NCI-H1092 treated with DMSO at 0.1 percent for 48 hours (cell line): ENCODE measurements around the gene THRB.

Experiments used
- DNase-seq: peaks from one replicate; lab custom pipeline; 2025; lab: John Stamatoyannopoulos, UW

The THRB gene

DNA sequence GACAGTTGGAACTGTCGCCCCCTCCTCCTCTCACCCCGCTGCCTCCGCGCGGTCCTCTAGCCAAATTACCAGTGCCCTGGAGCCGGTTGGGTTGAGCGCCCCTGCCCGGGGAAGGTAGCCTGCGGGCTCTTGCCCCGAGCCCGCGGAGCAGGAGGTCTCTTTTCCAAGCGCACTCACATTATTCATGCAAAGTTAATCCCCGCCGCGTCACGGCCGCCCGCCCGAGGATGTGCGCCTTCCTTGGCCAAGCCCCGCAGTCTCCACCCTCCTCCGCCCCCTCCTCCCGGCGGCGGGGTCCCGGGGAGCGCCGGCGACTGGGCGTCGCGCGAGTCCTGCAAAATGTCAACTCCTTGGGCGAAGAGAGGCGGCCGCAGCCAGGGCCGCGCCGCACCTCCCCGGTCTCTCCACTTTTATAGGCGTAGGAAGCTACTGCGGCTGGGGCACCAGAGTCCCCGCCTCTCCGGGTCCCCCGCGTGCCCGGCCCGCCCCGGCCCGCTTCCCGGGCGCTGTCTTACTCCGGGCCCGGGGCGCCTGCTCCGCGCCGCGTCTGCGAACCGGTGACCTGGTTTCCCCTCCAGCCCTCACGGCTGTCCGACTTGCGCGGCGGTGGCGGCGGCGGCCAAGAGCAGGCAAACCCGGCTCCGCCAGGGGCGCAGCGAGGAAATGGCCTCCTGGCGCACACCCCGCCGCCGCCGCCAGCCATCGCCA is at the start of gene THRB:
Gene THRB (minus strand): TSS at position 233 of the 708 bp plus-strand sequence.
- peak; percentile 37 for DNase-seq

DNA sequence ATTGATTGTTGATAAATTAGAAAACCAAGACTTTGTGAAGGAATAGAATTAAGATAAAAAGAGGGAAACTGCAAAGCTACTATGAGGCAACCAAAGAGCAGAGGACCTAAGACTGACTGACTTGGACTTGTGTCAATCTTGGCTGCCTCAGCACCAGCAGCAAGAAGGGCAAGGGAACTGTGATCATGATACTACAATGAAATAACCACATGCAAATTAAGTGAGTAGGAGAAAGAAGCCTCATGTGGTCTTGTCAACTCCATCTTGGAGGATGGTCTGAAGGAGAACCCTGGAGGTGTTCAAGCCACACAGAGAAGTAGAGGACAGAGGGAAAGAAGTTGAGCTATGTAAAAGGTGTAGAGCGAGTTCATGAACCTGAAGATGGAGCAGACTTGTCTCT is 47.3 kb upstream of the THRB start:
- no peak for DNase-seq

DNA sequence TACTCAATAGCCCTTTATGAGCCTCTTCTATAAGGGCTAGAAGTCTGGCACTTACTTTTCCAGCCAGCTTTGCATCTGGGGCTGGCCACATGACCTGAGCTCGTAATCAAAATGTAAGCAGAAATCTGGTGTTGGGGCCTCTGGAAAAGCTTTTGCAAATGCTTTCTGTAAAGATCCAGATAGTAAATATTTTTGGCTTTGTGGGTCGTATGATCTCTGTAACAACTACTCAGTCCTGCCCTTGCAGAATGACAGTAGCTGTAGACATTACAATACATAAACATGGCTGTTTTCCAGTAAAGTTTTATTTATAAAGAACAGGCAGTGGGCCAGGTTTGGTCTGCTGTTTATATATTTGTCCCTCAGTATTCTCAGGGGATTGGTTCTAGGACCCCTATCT is 46.2 kb upstream of the THRB start:
- DNase-seq, result no peak

DNA sequence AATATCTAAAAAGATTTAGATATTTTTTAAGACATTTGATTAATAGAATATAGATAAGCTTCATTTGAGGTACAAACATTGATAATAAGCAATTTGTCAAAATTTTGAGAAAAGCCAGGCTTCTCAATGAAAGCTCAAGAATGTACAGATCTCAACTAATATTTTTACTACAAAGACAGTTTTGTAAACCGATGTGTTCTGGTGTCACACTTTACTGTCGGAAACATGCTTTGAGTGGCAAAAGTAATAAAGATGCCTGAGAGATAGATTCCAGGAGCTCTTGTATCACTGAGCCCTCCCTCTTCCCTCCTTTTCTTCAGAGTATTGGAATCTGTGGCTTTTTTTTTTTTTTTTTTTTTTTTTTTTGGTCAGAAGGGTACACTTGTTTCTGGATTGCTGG is 45.0 kb upstream of the THRB start:
- DNase-seq, result no peak

DNA sequence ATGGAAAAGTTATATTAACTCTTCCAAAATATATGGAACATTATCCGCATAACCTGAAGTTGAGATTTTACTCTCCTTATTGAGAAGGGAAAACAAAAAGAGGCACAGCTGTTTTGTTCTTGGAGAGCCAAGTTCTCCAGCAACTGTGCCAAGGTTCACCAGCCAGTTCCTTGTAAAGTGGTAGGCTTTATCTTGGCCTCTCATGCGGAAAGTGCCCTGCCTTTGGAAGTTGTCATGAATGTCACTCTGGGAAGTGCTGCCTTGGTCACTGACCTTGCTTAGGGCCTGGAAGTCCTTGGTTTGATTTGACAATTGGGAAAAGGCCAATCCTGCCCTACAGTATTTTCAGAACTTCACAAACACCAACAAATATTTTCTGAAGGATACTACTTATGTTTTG is 44.2 kb upstream of the THRB start:
- no peak for DNase-seq

DNA sequence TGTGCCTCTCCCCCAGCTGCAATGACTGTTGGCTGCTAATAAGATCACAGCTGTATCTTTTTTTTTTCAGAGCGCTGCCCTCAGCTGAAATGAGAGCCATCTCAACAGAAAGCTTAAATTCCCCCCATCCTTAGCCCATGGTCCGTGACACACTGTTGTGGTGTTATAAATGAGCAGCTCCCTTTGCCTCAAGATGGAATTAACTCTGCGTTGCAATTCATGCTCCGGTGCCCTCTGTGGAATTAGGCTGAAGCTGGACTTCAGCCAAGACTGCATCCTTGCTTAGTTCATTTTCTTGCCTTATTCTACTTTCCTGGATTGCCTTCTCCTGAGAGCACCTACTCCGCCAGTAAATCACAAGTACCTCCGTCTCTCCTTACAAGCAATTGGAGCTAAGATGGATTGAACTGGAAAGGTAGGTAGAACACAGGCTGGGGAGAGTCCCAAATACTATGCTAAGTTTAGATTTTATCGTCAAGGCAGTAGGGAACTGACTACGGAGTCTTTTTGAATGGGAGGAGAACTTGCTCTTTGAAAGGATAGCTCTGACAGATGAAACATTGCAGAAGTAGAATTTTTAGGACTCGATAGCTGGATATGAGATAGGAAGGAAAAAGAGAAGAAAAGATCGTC is 39.0 kb upstream of the THRB start:
- DNase-seq, result no peak

DNA sequence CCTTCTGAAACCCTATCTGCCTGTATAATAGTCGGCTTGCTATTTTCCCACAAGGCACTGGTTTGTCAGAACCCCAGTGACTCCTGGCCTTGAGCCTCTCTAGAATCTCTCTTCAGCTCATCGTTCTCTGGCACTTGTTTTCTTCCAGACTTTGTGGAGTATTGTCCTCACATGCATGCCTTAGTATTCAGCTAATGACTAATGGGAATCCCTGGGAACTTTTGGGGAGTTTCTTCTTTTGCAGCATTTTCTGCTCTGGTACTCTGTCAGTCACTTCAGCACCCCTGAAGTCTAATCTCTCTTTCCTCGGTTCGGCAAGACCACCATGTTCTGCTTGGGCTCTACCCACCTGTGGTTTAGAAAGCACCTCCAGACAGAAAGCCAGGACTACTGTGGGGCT is 35.8 kb upstream of the THRB start:
- no peak for DNase-seq

DNA sequence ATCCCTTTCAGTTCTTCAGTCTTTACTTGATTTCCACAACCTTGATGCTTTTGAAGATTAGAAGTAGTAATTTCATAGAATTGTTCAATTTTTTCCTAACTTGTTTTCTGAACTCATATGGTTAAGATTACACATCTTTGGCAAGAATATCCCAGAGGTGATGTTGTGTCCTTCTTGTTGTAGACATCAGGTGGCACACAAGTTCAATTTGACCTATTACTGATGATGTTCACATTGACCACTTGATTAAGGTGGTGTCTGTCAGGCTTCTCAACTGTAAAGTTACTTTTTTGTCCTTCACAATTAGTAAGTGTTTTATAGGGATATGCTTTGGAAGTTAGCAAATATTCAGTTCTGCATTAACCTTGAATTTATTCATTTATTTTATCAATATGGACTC is 34.6 kb upstream of the THRB start:
- no peak for DNase-seq

DNA sequence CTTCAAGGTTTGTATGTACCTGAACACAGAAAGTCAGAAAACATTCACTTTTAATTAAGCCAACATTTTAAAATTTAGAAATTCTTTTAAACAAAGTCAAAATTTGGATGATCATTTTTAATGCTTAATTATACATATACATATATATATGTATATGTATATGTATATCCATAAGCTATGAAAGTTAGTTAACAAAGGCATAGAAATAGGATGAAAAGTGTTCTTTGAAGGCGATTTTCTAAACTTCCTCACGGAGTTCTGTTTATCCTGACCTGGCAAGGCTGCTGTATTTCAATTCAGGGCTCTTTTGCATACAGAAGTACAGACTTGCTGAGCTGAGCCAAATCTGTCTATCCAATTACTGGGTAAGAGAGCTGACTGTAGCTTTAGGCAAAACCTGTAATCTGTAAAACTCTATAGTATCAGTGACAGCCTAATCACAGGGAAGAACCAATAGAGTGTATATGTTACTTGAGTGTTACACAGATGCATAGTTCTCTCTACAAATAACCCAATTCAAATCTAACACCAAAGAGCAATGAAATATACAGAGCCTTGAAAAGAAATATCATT is 32.1 kb upstream of the THRB start:
- no peak for DNase-seq

DNA sequence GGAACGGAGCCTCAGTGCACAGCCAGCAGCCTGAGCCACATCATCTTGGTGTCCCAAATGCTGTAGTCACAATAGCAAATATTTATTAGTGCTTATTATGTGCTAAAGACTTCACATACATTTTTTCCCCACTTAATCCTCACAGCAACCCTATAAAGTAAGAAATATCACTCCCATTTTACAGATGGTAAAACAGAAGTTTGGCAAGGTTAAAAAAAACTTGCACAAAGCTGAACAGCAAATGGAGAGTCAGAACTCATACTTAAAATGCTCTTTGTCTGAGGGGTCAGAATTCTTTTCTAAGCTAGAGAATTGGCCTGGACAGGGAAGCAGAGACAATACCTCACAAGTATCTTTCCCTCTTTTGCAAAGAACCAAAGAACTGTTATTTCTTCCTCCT is 30.9 kb upstream of the THRB start:
- no peak for DNase-seq

DNA sequence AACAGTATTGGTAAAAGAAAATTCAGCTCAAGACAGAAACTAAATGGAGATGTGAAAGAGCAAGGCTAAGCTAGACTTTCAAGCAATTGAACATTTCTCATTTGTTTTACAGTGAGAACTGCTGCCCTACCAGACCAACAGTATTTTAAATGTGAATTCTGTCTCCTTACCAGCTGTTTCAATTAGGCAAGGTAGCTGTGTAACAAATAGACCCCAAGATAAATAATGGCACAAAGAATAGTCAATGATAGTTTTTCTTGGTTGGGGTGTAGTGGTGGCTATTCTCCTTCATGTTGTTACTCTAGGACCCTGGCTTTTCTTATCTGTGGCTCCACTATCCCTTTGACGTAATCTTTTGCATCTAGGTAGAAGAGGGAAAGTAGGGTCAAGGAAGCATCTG is 30.4 kb upstream of the THRB start:
- no peak for DNase-seq

DNA sequence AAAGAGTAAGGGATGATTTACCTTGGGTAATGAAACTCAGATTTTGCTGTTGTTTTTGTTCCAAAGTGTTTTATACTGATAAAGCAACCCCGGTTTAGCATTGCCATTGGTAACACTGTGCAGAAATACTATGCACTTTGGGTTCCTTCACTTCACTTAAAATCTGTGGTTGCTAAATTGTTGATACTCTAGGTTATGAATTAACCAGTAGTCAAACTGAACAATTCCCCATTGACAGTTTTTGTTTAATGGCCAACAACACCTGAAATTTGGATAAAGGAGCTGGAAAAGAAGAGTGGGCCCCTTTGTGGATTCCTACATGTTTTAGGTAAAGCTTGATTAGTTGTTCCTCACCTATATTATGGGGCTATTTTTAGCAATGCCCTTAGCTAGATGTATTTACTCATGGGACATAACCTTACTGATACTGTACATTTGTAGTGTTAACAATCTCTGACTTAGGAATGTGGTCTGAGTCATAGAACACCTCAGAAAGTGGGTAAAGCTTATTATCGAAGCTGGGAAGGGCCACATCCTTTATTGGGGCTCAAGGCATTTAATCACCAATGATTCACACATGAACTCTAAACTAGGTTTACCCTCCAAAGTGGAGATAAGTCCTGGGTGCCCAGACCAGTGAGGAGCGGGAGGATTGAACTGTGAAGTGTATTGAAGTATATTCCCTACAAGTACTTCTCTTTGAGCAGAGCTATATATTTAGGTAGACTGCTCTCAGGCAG is 29.5 kb upstream of the THRB start:
- no peak for DNase-seq

DNA sequence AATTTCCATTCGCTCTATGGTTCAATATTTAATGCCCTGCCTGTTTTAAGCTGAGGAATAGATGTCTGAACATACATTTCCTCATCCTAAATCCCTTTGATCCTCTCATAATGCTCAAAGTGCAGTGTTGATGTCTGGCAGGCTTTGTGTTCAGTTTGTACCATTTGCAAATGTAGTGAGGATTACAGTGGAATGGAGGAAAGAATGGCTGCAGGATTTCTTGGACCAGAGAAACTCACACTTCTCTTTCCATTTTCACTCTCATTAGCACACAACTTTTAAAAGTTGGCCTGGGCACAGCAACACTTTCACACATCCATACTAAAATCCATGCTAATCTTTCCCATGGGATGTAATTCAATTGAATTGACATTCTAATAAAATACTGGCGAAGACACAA is 28.6 kb upstream of the THRB start:
- DNase-seq, result no peak

DNA sequence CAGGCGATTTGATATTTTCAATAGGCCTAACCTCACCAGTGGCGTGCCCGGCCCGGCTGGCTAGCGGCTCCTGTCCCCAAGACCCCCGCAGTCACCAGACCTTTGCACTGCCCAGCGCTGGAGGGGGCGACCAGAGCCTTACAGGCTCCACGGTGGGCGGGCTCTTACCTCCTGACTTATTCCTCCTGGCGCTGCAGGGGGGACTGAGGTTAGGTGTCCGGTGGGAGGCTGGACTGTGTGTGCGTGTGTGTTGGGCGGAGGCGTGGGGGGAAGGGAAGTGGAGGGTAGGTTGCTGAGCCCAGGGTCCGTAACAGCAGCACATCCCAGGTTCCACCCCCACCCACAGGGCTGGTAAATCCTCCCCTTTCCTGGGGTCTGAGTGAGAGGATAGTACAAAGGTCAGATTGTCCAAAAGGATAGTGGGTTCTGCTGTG is 27.5 kb upstream of the THRB start:
- DNase-seq, result no peak

DNA sequence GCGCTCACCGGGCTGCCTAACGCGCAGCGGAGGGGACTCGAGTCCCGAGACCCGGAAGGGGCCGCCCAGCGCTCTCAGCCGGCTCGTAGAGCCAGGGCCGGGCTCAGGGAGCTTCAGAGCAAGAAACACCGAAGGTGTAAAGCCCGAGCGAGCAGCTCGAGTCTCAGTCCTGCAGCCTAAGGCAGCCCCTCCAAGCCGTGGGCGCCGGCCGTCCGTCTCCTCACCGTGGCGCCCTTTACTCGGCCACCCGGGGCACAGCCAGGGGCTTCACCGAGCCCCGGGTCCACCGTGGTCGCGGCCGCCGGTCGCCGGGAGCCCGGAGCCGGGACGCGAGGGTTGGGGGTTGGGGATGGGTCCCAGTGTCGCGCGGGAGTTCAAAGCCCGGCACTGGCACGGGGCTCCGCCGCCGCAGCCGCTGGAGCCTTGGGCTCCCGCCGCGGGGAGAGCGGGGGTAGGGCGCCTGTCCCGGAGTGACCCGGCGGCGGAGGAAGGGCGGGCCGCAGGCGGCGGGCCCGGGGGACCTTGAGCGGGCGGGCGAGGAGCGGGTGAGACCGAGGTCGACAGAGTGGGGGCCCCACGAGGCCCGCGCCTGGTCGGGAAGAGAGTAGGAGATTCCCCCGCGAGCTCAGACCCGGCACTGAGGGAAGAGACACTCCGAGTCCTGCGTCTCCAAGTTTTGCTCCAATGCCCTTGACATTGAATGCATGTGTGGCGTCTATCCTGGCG is 26.9 kb upstream of the THRB start:
- peak; percentile 28 for DNase-seq

DNA sequence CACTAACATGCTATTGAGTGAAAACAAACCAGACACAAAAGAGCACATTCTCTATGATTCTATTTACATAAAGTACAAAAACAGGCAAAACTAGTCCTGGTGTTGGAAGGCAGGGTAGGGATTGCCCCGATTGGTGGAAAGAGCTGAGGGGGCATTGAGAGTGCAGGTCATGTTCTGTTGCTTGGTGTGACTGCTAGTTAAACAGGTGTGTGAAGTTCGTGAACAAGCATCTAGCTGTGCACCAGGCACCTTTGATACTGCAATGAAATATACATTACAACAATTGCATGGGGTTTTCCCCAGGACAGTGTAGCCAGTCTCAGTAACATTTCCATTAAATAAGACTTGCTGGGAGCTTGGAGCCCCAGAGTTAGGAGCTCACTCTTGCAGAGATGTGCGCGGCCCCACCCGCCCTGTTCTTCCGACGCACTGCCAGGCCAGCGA is 26.3 kb upstream of the THRB start:
- no peak for DNase-seq

DNA sequence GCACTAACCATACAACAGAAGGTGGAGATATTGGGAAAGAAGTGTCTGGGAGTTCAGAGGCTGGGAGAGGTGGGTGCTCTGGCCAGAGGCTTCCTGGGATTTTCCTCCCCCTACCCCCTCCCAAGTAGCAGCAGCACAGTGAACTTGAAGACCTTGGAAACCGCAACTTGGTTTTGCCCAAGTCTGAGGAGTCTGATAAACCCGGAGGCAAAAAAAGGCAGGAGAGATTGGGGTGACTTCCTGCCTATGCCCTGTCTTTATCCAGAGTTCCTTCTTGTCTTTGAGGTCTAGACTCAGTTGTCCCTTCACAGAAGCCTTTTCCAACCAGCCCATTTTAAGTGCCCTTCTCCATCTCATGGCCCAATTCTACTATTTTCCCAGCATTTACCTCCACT is 25.4 kb upstream of the THRB start:
- DNase-seq, result no peak

DNA sequence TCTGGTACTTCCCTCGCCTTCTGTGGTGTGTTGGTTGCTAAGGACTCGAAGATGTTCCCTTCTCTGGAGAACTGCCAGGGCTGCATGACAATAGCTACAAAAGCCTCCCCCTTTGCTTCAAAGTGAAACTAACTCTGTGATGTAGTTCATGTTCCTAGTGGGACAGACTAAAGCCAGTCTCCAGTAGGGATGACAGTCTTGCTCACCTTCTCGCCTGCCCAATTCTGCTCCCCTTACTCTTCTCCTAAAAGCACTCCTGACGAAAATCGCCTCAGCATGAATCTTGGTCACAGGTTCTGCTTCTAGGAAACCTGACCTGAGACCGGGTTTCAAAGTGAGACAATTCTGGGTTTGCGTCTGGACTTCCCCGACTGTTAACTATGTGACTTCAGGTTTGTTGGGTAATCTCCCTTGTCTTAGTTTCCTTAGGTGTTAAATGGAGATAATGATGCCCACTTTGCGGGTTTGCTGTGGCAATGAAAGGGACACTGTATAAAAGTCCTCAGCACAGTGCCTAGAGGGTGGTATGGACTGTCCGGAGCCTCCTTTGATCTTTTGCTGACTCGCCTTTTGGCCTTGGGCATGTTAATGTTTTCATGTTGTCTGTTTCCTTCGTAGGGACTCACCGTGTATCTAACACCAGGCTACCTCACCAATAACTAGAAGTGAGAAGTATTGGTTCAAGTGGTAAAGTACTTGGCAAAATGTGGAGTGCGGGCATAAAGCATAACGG is 24.9 kb upstream of the THRB start:
- no peak for DNase-seq

DNA sequence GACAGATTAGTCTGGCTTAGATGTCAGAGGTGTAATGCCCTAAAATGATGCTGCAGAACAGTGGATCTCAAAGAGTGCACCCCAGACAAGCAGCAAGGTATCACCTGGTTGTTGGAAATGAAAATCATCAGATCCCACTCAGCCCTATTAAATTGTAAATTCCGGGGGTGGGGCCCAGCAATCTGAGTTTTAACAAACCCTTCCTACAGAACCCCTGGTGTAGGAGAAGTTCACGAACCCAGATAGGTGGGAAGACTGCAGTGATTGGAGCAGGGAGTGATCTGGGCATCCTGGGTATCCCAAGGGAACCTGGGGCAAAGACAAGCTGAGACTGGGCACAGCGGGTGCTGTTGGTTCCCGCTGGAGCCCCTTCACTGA is 24.3 kb upstream of the THRB start:
- DNase-seq, result no peak

DNA sequence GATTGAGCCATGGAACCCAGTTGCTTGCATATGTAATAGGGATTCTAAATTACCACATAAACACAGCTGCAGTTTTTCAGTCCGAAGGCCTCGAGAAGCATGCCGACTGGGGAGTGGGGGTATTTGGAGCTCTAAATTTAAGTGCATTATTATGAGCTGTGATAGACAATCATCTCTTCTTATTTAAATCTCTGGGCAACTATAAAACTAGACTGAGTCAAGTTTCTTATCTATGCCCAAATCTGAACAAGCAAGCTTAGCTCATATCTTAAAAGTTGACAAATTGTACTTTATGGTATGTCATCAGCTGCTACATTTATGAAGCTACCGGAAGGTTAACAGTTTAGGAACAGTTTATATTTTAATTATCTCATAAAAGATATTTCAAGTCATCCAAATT is 19.5 kb upstream of the THRB start:
- no peak for DNase-seq

DNA sequence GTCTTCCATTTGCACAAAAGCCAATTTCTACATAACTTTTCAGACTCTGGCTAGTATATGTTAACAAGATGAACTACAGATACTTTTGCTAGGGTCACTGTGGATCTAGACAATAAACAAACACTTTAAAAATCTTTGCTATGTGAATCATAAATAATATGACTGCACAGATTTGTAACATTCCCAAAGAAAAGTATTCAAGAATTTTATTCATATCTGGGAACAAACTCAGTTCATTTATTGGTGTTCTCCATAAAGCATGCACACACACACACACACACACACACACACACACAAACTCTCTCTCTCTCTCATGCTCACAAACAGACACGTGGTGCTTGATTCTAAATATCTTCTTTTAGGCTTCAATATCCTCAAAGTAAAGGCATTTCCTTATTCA is 18.8 kb upstream of the THRB start:
- no peak for DNase-seq
